ENCODE results near the gene STAT5B. TPM values are rescaled to one million over a fixed set of nuclear protein-coding genes. Genes with fewer than 3 reads are reported as not detected.
A peak's percentile ranks its signal among the peaks of the same experiment; 100 is the strongest.

Gene STAT5B
- polyA plus RNA-seq, 3 donors from 2014 or later: 33.9 to 58.3 (median 37.8) TPM

- Mint-ChIP-seq H3K27me3 (ENCODE audit: low read depth in 3 of 3) (peaks cover 2 to 12% (median 4%) of the 10 kb centered on the region in 3 donors), H3K4me3 (peak overlapping the region; percentile 89 to 95 (median 94)), H3K27ac (peak overlapping the region; percentile 70 to 96 (median 88)), H3K4me1 (peaks cover 43 to 45% of the 10 kb centered on the region in 2 donors), H3K36me3 (no peaks in the 10 kb centered on the region), H3K9me3 (no peaks in the 10 kb centered on the region)
- DNase-seq: no peak
Observed at GRCh38 chr17:42182927-42183734, 93.1 kb downstream of the STAT5B start.

GRCh38 chr17:42181851-42182207, 94.4 kb downstream of the STAT5B start:
- Mint-ChIP-seq H3K4me3 (peak overlapping the region in 4 of 5 donors; percentile 53 to 66 (median 63)), H3K27ac (peak overlapping the region in 1 of 6 donors; percentile 11), H3K9me3 (no peaks in the 10 kb centered on the region), H3K27me3 (ENCODE audit: low read depth in 3 of 3) (peaks cover 2 to 15% (median 5%) of the 10 kb centered on the region in 3 donors), H3K4me1 (peaks cover 43 to 45% of the 10 kb centered on the region in 2 donors), H3K36me3 (no peaks in the 10 kb centered on the region)
- no peak for DNase-seq

DNA sequence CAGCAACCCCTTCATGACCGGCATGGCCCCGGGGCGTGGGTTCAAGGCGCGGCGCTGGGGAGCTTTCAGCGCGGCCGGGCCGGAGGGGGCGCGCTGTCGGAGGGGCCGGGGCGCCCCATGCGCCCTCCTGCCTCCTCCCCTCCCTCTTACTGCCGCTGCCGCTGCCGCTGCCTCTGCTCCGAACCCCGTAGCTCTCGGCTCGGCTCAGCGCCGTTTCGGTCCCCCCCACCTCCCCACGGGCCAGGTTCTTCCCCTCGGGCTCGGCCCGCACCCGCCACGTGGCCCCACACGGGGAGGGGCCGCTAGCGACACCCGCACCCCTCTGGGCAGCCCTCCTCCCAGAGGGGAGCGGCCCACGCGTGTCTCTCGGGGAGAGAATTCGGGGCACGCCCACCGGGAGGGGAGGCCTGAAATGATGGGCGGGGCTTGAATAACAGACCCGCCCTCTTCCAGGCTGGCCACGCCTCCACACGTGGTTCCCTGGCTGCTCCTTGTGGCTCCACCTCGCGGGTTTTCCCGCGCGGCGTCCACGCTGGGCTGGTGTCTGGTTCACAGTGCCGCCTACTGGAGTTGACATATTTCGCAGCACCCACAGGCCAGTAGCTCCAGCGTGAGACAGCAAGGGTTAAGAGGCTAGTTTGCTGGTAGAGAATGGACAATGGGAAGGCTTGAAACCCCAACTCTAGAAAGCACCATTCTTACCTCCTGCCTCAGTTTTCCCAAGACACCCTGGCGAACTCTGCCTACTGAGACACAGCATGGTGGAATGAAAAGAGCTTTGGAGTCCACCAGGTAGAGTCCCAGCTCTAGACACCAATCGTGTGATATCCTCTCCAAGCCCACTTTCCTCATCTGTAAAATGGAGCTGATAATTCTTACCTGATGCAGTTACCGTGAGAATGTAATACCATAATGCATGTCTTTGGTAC, 95.0 kb downstream of the STAT5B start, which contains the start of gene KCNH4:
TSS of gene KCNH4 (minus strand) at position 221 of the 929 bp plus-strand sequence. CDS start at position 24, 197 bp downstream.
- no peaks in the 10 kb centered on the region for H3K9me3 Mint-ChIP-seq
- peaks cover 43 to 45% of the 10 kb centered on the region in 2 donors for H3K4me1 Mint-ChIP-seq
- peak within 1 kb of the TSS in 1 of 6 donors; percentile 11 for H3K27ac Mint-ChIP-seq
- peak; percentile 79 to 84 (median 81) for DNase-seq
- H3K36me3 Mint-ChIP-seq: no peaks in the 10 kb centered on the region
- H3K27me3 Mint-ChIP-seq (ENCODE audit: low read depth in 3 of 3): peaks cover 2 to 15% (median 6%) of the 10 kb centered on the region in 3 donors
- peak within 1 kb of the TSS; percentile 51 to 73 (median 65) for H3K4me3 Mint-ChIP-seq

DNA sequence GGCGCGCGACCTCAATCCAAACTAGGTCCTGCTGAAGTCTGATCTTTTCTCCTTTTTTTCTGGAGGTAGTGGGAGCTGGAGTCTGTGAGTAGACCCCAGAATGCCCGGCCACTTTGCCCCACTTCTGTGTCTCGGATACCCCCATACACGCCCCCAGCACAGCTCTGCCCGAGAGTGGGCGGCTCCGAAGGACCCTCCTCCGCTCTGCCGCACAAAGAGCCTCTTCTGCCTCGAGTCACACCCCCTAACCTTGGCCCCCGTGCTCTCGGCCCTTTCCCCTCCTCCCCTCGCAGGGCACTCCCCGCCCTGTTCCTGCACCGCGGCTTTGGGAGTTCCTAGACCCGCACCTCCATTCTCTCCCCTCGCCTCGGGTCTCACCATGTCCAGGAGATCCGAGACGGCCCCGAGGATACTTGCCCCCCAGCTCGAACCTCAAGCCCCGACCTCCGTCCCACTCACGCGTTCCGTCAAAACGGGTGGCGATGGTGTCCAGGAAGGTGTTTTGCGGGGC, 95.7 kb downstream of the STAT5B start:
- no peak for DNase-seq
- Mint-ChIP-seq H3K36me3 (peaks cover 0 to 2% (median 0%) of the 10 kb centered on the region in 3 donors), H3K27ac (no peak overlapping the region), H3K4me3 (peak overlapping the region; percentile 35 to 73 (median 51)), H3K9me3 (no peaks in the 10 kb centered on the region), H3K27me3 (ENCODE audit: low read depth in 3 of 3) (peaks cover 2 to 17% (median 6%) of the 10 kb centered on the region in 3 donors), H3K4me1 (peaks cover 43 to 45% of the 10 kb centered on the region in 2 donors)

- Mint-ChIP-seq H3K9me3 (no peaks in the 10 kb centered on the region), H3K36me3 (peaks cover 0 to 7% (median 0%) of the 10 kb centered on the region in 3 donors), H3K27me3 (ENCODE audit: low read depth in 3 of 3) (peaks cover 2 to 16% (median 7%) of the 10 kb centered on the region in 3 donors), H3K4me3 (peak overlapping the region; percentile 35 to 73 (median 53)), H3K4me1 (peaks cover 42 to 44% of the 10 kb centered on the region in 2 donors), H3K27ac (no peak overlapping the region)
- DNase-seq: no peak
Observed at GRCh38 chr17:42179911-42180410, 96.2 kb downstream of the STAT5B start.

DNA sequence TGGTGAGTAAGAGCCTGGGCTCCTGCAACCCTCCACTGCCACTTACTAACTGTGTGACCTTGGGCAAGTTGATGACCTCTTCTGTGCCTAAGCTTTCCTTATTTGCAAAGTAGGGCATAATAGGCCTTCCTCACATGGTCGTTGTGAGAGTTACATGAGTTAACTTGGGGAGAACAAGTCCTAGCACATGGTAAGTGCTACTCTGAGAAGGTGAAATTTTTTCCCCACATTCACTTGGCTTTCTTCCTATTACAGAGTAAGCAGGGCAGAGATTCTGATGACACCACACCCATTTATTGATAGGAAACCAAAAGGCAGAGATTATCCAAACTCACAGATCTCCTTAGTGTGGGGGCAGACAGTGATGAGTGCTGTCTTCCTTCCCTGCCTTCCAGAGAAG, 96.9 kb downstream of the STAT5B start:
- Mint-ChIP-seq H3K36me3 (peaks cover 0 to 7% (median 0%) of the 10 kb centered on the region in 3 donors), H3K4me3 (peak overlapping the region in 4 of 5 donors; percentile 22 to 54 (median 32))
- no peak for DNase-seq

GRCh38 chr17:42178817-42179216, 97.4 kb downstream of the STAT5B start:
- H3K36me3 Mint-ChIP-seq: peaks cover 0 to 7% (median 0%) of the 10 kb centered on the region in 3 donors
- peak overlapping the region in 2 of 6 donors; percentile 21 to 69 for H3K27ac Mint-ChIP-seq
- peak overlapping the region in 1 of 5 donors; percentile 14 for H3K4me3 Mint-ChIP-seq
- H3K4me1 Mint-ChIP-seq: peaks cover 33 to 36% of the 10 kb centered on the region in 2 donors
- H3K9me3 Mint-ChIP-seq: no peaks in the 10 kb centered on the region
- DNase-seq: no peak
- H3K27me3 Mint-ChIP-seq (ENCODE audit: low read depth in 3 of 3): peaks cover 2 to 15% (median 11%) of the 10 kb centered on the region in 3 donors

More for the DNA sequence above, 96.9 kb downstream of the STAT5B start:
- H3K9me3 Mint-ChIP-seq: no peaks in the 10 kb centered on the region
- H3K4me1 Mint-ChIP-seq: peaks cover 38% of the 10 kb centered on the region in 2 donors
- peaks cover 2 to 15% (median 12%) of the 10 kb centered on the region in 3 donors for H3K27me3 Mint-ChIP-seq (ENCODE audit: low read depth in 3 of 3)
- peak overlapping the region in 1 of 6 donors; percentile 21 for H3K27ac Mint-ChIP-seq

- Mint-ChIP-seq H3K9me3 (no peaks in the 10 kb centered on the region), H3K27me3 (ENCODE audit: low read depth in 3 of 3) (peaks cover 2 to 14% (median 9%) of the 10 kb centered on the region in 3 donors), H3K36me3 (peaks cover 0 to 7% (median 0%) of the 10 kb centered on the region in 3 donors), H3K4me3 (no peak overlapping the region), H3K4me1 (peaks cover 22 to 25% of the 10 kb centered on the region in 2 donors), H3K27ac (no peak overlapping the region)
- DNase-seq: no peak
Observed at GRCh38 chr17:42177684-42178083, 98.5 kb downstream of the STAT5B start.

DNA sequence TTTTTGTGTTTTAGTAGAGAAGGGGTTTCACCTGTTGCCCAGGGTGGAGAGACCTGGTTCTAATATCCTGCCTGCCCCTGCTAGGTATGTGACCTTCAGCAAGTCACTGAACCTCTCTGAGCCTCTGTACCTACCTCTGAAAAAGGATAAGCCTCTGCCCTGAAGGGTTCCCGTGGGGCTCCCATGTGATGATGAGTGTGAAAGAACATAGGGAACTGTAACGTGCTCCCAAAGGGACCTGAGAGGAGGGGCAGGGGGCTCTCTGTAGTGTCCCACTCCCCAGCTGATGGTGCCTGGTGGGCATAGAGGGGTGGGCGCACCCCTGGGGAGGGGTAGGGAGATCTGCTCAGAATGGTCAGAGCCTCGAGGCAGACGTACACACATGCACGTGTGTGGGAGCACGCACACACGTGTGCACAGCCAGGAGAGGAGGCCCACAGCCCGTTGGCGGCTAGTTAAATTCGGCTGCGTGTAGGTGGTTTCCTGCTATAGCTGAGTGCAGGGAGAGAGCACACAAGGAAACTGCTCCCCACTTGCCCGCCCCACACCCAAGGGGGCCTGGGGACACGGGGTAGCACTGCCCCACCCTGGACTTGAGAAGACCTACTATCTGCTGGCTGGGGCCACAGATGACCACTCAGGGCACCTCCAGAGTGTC, 101.9 kb downstream of the STAT5B start:
- H3K36me3 Mint-ChIP-seq: peaks cover 0 to 7% (median 0%) of the 10 kb centered on the region in 3 donors
- H3K27ac Mint-ChIP-seq: no peak overlapping the region
- H3K4me3 Mint-ChIP-seq: no peak overlapping the region
- no peak for DNase-seq
- H3K4me1 Mint-ChIP-seq: peaks cover 2 to 4% of the 10 kb centered on the region in 2 donors
- H3K9me3 Mint-ChIP-seq: no peaks in the 10 kb centered on the region
- peaks cover 2 to 8% (median 6%) of the 10 kb centered on the region in 3 donors for H3K27me3 Mint-ChIP-seq (ENCODE audit: low read depth in 3 of 3)

DNA sequence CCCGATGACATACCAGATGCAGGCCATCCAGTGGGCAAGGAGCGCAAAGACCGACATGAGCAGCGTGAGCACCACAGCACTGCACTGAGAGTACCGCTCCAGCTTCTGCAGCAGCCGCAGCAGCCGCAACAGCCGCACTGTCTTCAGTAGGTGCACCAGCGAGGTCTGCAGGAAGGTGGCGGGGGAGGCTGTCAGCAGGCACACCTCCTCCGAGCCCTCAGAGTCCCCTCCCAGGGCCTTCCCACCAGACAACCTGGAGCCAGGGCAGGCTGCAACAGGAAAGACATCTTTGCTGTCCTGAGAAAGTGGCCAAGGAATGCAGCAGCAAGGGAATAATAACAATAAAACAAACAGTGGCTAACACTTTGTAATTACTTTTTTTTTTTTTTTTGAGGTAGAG, 104.4 kb downstream of the STAT5B start:
- H3K27ac Mint-ChIP-seq: no peak overlapping the region

GRCh38 chr17:42169351-42169750, 106.8 kb downstream of the STAT5B start:
- Mint-ChIP-seq H3K27ac (no peak overlapping the region), H3K4me3 (no peak overlapping the region), H3K9me3 (no peaks in the 10 kb centered on the region), H3K4me1 (no peaks in the 10 kb centered on the region), H3K27me3 (ENCODE audit: low read depth in 3 of 3) (peaks cover 0 to 1% (median 0%) of the 10 kb centered on the region in 3 donors), H3K36me3 (no peaks in the 10 kb centered on the region)
- DNase-seq: no peak

More for the DNA sequence above, 104.4 kb downstream of the STAT5B start:
- no peaks in the 10 kb centered on the region for H3K4me1 Mint-ChIP-seq
- H3K36me3 Mint-ChIP-seq: peaks cover 0 to 7% (median 0%) of the 10 kb centered on the region in 3 donors
- H3K4me3 Mint-ChIP-seq: no peak overlapping the region
- peaks cover 0 to 8% (median 3%) of the 10 kb centered on the region in 3 donors for H3K27me3 Mint-ChIP-seq (ENCODE audit: low read depth in 3 of 3)
- no peaks in the 10 kb centered on the region for H3K9me3 Mint-ChIP-seq
- no peak for DNase-seq

DNA sequence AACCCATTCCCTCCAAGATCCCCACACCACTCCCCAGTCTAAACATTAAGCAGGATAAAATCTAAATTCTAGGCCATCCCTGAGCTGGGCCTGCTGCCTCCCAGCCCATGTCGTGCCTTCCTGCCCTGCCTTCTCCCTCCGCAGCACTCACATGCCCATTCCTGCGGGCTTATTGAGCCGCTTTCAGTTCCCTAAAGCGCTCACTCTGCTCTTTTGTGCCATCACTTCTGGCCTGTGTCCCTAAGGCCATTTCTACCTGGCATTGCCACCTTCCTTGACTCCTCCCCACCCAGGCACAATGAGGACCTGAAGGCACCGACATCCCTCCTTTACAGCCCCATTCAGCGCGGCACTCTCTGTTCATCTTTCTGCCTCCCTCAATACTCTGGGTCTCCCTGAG, 108.4 kb downstream of the STAT5B start:
- peaks cover 0 to 1% (median 0%) of the 10 kb centered on the region in 3 donors for H3K27me3 Mint-ChIP-seq (ENCODE audit: low read depth in 3 of 3)
- H3K4me1 Mint-ChIP-seq: no peaks in the 10 kb centered on the region
- DNase-seq: no peak
- no peak overlapping the region for H3K4me3 Mint-ChIP-seq
- no peak overlapping the region for H3K27ac Mint-ChIP-seq
- no peaks in the 10 kb centered on the region for H3K36me3 Mint-ChIP-seq
- no peaks in the 10 kb centered on the region for H3K9me3 Mint-ChIP-seq

Measured in immature natural killer cell (primary cell).